Liver (tissue), 9 donors: ENCODE data around the gene FKBP6. TPM values are rescaled to one million over a fixed set of nuclear protein-coding genes. Genes with fewer than 3 reads are reported as not detected.

Source experiments
- DNase-seq: peaks from one replicate; pipeline ENCODE4 v3.0.0-alpha.2; 2017; ENCODE audit warnings: low spot score
- H3K27ac ChIP-seq, 2 donors: one replicate each; pipeline ENCODE4 v1.7.0; 2013; ENCODE audit warnings: inconsistent platforms in 2 of 2, low read length in 2 of 2, control low read depth in 1 of 2, low read depth in 1 of 2, mild to moderate bottlenecking in 1 of 2
- H3K27me3 ChIP-seq, 4 donors: one replicate each; pipeline versions ENCODE4 v1.6.1 to v1.7.0; 2013; ENCODE audit warnings: low read length in 3 of 4, inconsistent platforms in 1 of 4, mild to moderate bottlenecking in 1 of 4, moderate library complexity in 1 of 4; ENCODE audit not compliant: control insufficient read depth in 4 of 4, insufficient read depth in 4 of 4
- H3K36me3 ChIP-seq, 4 donors: one replicate each; pipeline versions ENCODE4 v1.6.1 to v1.7.0; 2013; ENCODE audit warnings: low read length in 3 of 4, mild to moderate bottlenecking in 3 of 4, low read depth in 1 of 4, moderate library complexity in 1 of 4; ENCODE audit not compliant: control insufficient read depth in 4 of 4, insufficient read depth in 3 of 4
- H3K4me1 ChIP-seq, 4 donors: one replicate each; pipeline versions ENCODE4 v1.6.1 to v1.7.0; 2013; ENCODE audit warnings: low read length in 3 of 4, mild to moderate bottlenecking in 3 of 4, moderate library complexity in 1 of 4; ENCODE audit not compliant: control insufficient read depth in 4 of 4, insufficient read depth in 4 of 4
- H3K4me3 ChIP-seq, 3 donors: one replicate each; pipeline versions ENCODE4 v1.6.1 to v1.7.0; 2013; ENCODE audit warnings: low read length in 3 of 3, control low read depth in 1 of 3, low read depth in 1 of 3, mild to moderate bottlenecking in 1 of 3
- H3K9ac ChIP-seq, 2 donors: one replicate each; pipeline ENCODE4 v1.7.0; 2013; ENCODE audit warnings: low read length in 2 of 2, mild to moderate bottlenecking in 2 of 2, moderate library complexity in 2 of 2, control low read depth in 1 of 2, low read depth in 1 of 2
- H3K9me3 ChIP-seq, 4 donors: one replicate each; pipeline versions ENCODE4 v1.6.1 to v1.7.0; 2013; ENCODE audit warnings: low read length in 3 of 4; ENCODE audit not compliant: control insufficient read depth in 4 of 4
- EGR1 ChIP-seq, 2 donors: IDR thresholded peaks; 2 replicates each; pipeline ENCODE4 v1.6.1; 2016 to 2018; ENCODE audit warnings: antibody characterized with exemption in 2 of 2, low read depth in 2 of 2
- FOXA1 ChIP-seq: IDR thresholded peaks from 2 replicates; pipeline ENCODE4 v1.6.1; 2016; ENCODE audit warnings: antibody characterized with exemption
- FOXA2 ChIP-seq: IDR thresholded peaks from 2 replicates; pipeline ENCODE4 v1.6.1; 2016; ENCODE audit warnings: antibody characterized with exemption
- GABPA ChIP-seq, 2 donors: IDR thresholded peaks in 1 of 2; conservative IDR thresholded peaks in 1 of 2; 2 replicates each; pipeline ENCODE4 v1.6.1; 2016; ENCODE audit warnings: antibody characterized with exemption in 2 of 2, mild to moderate bottlenecking in 1 of 2, moderate library complexity in 1 of 2
- HNF4A ChIP-seq, 2 donors: conservative IDR thresholded peaks; 2 replicates each; pipeline ENCODE4 v1.6.1; 2016; ENCODE audit warnings: antibody characterized with exemption in 2 of 2, mild to moderate bottlenecking in 2 of 2
- HNF4G ChIP-seq: IDR thresholded peaks from 2 replicates; pipeline ENCODE4 v1.6.1; 2016; ENCODE audit warnings: antibody characterized with exemption
- JUND ChIP-seq, 2 donors: IDR thresholded peaks; 2 replicates each; pipeline ENCODE4 v1.6.1; 2016; ENCODE audit warnings: antibody characterized with exemption in 2 of 2
- NR2F2 ChIP-seq: IDR thresholded peaks from 2 replicates; pipeline ENCODE4 v1.6.1; 2016; ENCODE audit warnings: antibody characterized with exemption
- RAD21 ChIP-seq, 2 donors: IDR thresholded peaks; 2 replicates each; pipeline ENCODE4 v1.6.1; 2016; ENCODE audit warnings: antibody characterized with exemption in 2 of 2, mild to moderate bottlenecking in 2 of 2
- RXRA ChIP-seq, 2 donors: IDR thresholded peaks; 2 replicates each; pipeline ENCODE4 v1.6.1; 2017 to 2018; ENCODE audit warnings: antibody characterized with exemption in 2 of 2, mild to moderate bottlenecking in 1 of 2
- SP1 ChIP-seq: IDR thresholded peaks from 2 replicates; pipeline ENCODE4 v1.6.1; 2018; ENCODE audit warnings: antibody characterized with exemption, mild to moderate bottlenecking
- TAF1 ChIP-seq: conservative IDR thresholded peaks from 2 replicates; pipeline ENCODE4 v1.6.1; 2016; ENCODE audit warnings: antibody characterized with exemption, mild to moderate bottlenecking
- YY1 ChIP-seq: IDR thresholded peaks from 2 replicates; pipeline ENCODE4 v1.6.1; 2016; ENCODE audit warnings: antibody characterized with exemption, mild to moderate bottlenecking
- WGBS: extraction: QIAGEN DNeasy Blood & Tissue Kit; methylation state at CpG from one replicate; pipeline ENCODE4 v1.1.7; 2013; 5-methylcytosine and 5-hydroxymethylcytosine counted together
- polyA plus RNA-seq, 2 donors: library from polyadenylated mRNA; stranded (reverse) in 1 of 2; unstranded in 1 of 2; fragments of 200-250 nt in 1 of 2; fragments of >200 nt in 1 of 2; fragmentation: Nextera tagmentation in 1 of 2; extraction: Ambion mirVana in 1 of 2; gene quantifications; one replicate each; pipeline versions ENCODE4 v1.2.1 to v1.2.3, GENCODE V29; 2013 to 2015
- total RNA-seq, 2 donors: library from RNA; depleted of rRNA; stranded (reverse); fragments of >200 nt; gene quantifications; one replicate each; pipeline ENCODE4 v1.2.3, GENCODE V29; 2014
- TF ChIP-seq, protein P1 (sequence below): fragments of 150-350 bp; IDR thresholded peaks from 2 replicates; pipeline ENCODE4 v1.5.1; 2017; ENCODE audit warnings: improper control_type of control experiment, low read depth, low read length; ENCODE audit not compliant: missing input control
- TF ChIP-seq, protein P2 (sequence below): IDR thresholded peaks from 2 replicates; pipeline ENCODE4 v1.6.1; 2016; ENCODE audit warnings: antibody characterized with exemption
- TF ChIP-seq, protein P3 (sequence below): IDR thresholded peaks from 2 replicates; pipeline ENCODE4 v1.6.1; 2016; ENCODE audit warnings: antibody characterized with exemption, mild to moderate bottlenecking
- TF ChIP-seq, protein P4 (sequence below): IDR thresholded peaks from 2 replicates; pipeline ENCODE4 v1.6.1; 2016; ENCODE audit warnings: antibody characterized with exemption
- donor health status: healthy.
- donor health status: healthy.
- donor health status: healthy.
- donor health status: healthy.
- donor health status: healthy.

The FKBP6 gene
- total and polyA plus RNA-seq, 4 donors, result not detected

DNA sequence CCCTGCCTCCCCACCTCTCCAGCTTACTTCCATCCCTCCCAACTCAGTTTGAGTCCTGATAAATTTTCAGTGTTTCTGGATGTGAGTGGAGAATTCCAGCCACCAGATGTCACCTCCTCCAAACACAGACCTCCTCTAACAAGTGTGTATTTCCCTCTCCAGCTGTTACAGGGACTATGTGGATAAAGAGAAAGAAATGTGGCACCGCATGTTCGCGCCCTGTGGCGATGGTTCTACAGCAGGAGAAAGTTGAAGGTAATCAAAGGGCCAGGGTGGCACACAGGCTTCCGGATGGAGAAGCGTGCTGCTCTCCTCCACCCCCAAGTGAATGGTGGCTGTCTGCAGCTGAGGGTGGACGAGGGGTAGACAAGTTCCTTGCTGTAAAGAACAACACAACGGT is 14.7 kb downstream of the FKBP6 start:
- H3K9ac ChIP-seq, result no peak overlapping the region
- no peak for DNase-seq
- WGBS, result 44% methylated on average over 8 of the region's 8 CpGs

DNA sequence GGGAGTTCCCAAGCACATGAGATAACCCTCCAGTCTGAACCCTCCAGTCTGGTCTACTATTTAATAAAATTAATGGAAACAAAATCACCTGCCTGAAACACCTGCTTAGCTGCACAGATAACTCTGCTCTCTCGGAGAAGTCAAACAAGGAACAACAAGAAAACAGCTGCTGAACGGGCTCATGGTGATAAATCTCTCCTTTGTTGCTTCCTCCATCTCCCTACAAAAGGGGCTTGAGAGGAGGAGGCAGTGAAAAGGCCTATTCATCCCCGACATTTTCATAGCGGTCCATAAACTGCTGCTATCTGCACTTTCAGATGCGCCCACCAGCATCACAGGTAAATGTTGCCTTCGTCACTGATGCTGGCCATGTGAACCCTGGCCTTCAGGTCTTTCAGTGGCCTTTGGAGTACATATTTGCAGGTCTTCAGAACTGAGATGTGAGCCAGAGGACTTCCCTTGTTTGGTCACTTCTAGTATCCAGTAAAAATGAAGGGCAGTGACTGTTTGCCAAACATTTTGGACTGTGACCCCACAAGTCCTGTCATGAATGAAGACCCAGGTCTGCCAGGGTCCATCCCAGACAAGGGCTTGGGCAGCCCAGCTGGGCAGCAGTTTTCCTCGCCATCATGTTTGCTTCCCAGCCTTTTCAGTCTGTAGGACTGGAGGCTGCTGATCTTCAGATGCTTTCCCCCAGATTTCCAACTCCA is 15.9 kb downstream of the FKBP6 start:
- no peak for DNase-seq
- no peak overlapping the region for H3K9ac ChIP-seq

More for the DNA sequence above, 14.7 kb downstream of the FKBP6 start:
- Histone ChIP-seq H3K9me3 (no peaks in the 10 kb centered on the region), H3K4me3 (no peak overlapping the region), H3K27me3 (no peaks in the 10 kb centered on the region), H3K27ac (no peak overlapping the region), H3K4me1 (peaks cover 5 to 36% (median 20%) of the 10 kb centered on the region in 4 donors), H3K36me3 (no peaks in the 10 kb centered on the region)
- TF ChIP-seq TAF1, result no peak
- no peak for TF ChIP-seq HNF4A (conservative IDR thresholded peaks at IDR 0.05)
- TF ChIP-seq, protein P1, sequence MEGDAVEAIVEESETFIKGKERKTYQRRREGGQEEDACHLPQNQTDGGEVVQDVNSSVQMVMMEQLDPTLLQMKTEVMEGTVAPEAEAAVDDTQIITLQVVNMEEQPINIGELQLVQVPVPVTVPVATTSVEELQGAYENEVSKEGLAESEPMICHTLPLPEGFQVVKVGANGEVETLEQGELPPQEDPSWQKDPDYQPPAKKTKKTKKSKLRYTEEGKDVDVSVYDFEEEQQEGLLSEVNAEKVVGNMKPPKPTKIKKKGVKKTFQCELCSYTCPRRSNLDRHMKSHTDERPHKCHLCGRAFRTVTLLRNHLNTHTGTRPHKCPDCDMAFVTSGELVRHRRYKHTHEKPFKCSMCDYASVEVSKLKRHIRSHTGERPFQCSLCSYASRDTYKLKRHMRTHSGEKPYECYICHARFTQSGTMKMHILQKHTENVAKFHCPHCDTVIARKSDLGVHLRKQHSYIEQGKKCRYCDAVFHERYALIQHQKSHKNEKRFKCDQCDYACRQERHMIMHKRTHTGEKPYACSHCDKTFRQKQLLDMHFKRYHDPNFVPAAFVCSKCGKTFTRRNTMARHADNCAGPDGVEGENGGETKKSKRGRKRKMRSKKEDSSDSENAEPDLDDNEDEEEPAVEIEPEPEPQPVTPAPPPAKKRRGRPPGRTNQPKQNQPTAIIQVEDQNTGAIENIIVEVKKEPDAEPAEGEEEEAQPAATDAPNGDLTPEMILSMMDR, result peak; percentile 63
- TF ChIP-seq JUND (IDR thresholded peaks at IDR 0.05), result no peak
- TF ChIP-seq RAD21 (IDR thresholded peaks at IDR 0.05), result peak; percentile 86 to 92
- TF ChIP-seq RXRA (IDR thresholded peaks at IDR 0.05), result no peak
- TF ChIP-seq, protein P2, sequence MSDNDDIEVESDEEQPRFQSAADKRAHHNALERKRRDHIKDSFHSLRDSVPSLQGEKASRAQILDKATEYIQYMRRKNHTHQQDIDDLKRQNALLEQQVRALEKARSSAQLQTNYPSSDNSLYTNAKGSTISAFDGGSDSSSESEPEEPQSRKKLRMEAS, result no peak

More for the DNA sequence above, 15.9 kb downstream of the FKBP6 start:
- Histone ChIP-seq H3K27me3 (no peaks in the 10 kb centered on the region), H3K27ac (no peak overlapping the region), H3K9me3 (no peaks in the 10 kb centered on the region), H3K4me1 (peaks cover 5 to 36% (median 20%) of the 10 kb centered on the region in 4 donors), H3K4me3 (no peak overlapping the region), H3K36me3 (no peaks in the 10 kb centered on the region)
- peak in 1 of 2 donors; percentile 14 for TF ChIP-seq JUND (IDR thresholded peaks at IDR 0.05)
- TF ChIP-seq EGR1 (IDR thresholded peaks at IDR 0.05; ENCODE audit: low read depth in 2 of 2), result no peak
- TF ChIP-seq, protein P3, sequence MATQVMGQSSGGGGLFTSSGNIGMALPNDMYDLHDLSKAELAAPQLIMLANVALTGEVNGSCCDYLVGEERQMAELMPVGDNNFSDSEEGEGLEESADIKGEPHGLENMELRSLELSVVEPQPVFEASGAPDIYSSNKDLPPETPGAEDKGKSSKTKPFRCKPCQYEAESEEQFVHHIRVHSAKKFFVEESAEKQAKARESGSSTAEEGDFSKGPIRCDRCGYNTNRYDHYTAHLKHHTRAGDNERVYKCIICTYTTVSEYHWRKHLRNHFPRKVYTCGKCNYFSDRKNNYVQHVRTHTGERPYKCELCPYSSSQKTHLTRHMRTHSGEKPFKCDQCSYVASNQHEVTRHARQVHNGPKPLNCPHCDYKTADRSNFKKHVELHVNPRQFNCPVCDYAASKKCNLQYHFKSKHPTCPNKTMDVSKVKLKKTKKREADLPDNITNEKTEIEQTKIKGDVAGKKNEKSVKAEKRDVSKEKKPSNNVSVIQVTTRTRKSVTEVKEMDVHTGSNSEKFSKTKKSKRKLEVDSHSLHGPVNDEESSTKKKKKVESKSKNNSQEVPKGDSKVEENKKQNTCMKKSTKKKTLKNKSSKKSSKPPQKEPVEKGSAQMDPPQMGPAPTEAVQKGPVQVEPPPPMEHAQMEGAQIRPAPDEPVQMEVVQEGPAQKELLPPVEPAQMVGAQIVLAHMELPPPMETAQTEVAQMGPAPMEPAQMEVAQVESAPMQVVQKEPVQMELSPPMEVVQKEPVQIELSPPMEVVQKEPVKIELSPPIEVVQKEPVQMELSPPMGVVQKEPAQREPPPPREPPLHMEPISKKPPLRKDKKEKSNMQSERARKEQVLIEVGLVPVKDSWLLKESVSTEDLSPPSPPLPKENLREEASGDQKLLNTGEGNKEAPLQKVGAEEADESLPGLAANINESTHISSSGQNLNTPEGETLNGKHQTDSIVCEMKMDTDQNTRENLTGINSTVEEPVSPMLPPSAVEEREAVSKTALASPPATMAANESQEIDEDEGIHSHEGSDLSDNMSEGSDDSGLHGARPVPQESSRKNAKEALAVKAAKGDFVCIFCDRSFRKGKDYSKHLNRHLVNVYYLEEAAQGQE, result no peak
- TF ChIP-seq FOXA1, result no peak
- no peak for TF ChIP-seq NR2F2
- TF ChIP-seq FOXA2, result no peak
- TF ChIP-seq YY1, result peak; percentile 40
- peak; percentile 52 for TF ChIP-seq HNF4G
- no peak for TF ChIP-seq TAF1
- peak; percentile 50 to 52 for TF ChIP-seq RXRA (IDR thresholded peaks at IDR 0.05)
- TF ChIP-seq SP1, result peak; percentile 74
- TF ChIP-seq, protein P4, sequence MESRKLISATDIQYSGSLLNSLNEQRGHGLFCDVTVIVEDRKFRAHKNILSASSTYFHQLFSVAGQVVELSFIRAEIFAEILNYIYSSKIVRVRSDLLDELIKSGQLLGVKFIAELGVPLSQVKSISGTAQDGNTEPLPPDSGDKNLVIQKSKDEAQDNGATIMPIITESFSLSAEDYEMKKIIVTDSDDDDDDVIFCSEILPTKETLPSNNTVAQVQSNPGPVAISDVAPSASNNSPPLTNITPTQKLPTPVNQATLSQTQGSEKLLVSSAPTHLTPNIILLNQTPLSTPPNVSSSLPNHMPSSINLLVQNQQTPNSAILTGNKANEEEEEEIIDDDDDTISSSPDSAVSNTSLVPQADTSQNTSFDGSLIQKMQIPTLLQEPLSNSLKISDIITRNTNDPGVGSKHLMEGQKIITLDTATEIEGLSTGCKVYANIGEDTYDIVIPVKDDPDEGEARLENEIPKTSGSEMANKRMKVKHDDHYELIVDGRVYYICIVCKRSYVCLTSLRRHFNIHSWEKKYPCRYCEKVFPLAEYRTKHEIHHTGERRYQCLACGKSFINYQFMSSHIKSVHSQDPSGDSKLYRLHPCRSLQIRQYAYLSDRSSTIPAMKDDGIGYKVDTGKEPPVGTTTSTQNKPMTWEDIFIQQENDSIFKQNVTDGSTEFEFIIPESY, result no peak
- peak; percentile 79 to 88 for TF ChIP-seq HNF4A (conservative IDR thresholded peaks at IDR 0.05)
- TF ChIP-seq GABPA (IDR thresholded peaks at IDR 0.05 in 1 of 2, conservative IDR thresholded peaks at IDR 0.05 in 1 of 2), result no peak
- TF ChIP-seq, protein P2, result no peak
- WGBS, result 65% methylated on average over 7 of the region's 7 CpGs
